Neural cell (in vitro differentiated cells): ENCODE results near the gene DTD1.

Experiments
- CTCF ChIP-seq: fragments of 450-650 bp; IDR thresholded peaks from 2 replicates; pipeline ENCODE4 v1.5.1; 2014; ENCODE audit warnings: antibody characterized with exemption, mild to moderate bottlenecking, moderate library complexity; ENCODE audit not compliant: poor library complexity, severe bottlenecking
- EP300 ChIP-seq: fragments of 450-650 bp; conservative IDR thresholded peaks from 2 replicates; pipeline ENCODE4 v1.6.1; 2014; ENCODE audit warnings: antibody characterized with exemption, mild to moderate bottlenecking, moderate library complexity; ENCODE audit not compliant: poor library complexity, severe bottlenecking
- EZH2 ChIP-seq: fragments of 200-600, 300-800 bp; shearing (Covaris generic), sonication (generic); IDR thresholded peaks from 2 replicates; pipeline ENCODE4 v1.6.1; 2014; ENCODE audit warnings: antibody characterized with exemption, low read length, borderline replicate concordance, mild to moderate bottlenecking; ENCODE audit not compliant: insufficient read depth, poor library complexity, severe bottlenecking
- MXI1 ChIP-seq: fragments of 450-650 bp; conservative IDR thresholded peaks from 2 replicates; pipeline ENCODE4 v1.6.1; 2014; ENCODE audit warnings: antibody characterized with exemption, mild to moderate bottlenecking; ENCODE audit not compliant: poor library complexity, severe bottlenecking
- POLR2AphosphoS5 ChIP-seq: IDR thresholded peaks from 2 replicates; pipeline ENCODE4 v1.6.1; 2012
- RAD21 ChIP-seq: fragments of 450-650 bp; conservative IDR thresholded peaks from 2 replicates; pipeline ENCODE4 v1.6.1; 2014; ENCODE audit warnings: antibody characterized with exemption, mild to moderate bottlenecking, moderate library complexity
- REST ChIP-seq: IDR thresholded peaks from 2 replicates; pipeline ENCODE4 v1.6.1; 2012; ENCODE audit warnings: borderline replicate concordance
- TAF1 ChIP-seq: IDR thresholded peaks from 2 replicates; pipeline ENCODE4 v1.6.1; 2012; ENCODE audit warnings: low read depth

GRCh38 chr20:18676396-18676795 lies 88.5 kb downstream of the DTD1 start:
- TF ChIP-seq CTCF (no peak), EP300 (no peak), REST (no peak), MXI1 (no peak), POLR2AphosphoS5 (no peak), EZH2 (no peak), RAD21 (no peak), TAF1 (no peak)
